ENCODE measurements around the gene CCL1. TPM values are rescaled to one million over a fixed set of nuclear protein-coding genes. Genes with fewer than 3 reads are reported as not detected.

CCL1 gene
- total RNA-seq, 1 donor from 2014 or later: not detected

DNA sequence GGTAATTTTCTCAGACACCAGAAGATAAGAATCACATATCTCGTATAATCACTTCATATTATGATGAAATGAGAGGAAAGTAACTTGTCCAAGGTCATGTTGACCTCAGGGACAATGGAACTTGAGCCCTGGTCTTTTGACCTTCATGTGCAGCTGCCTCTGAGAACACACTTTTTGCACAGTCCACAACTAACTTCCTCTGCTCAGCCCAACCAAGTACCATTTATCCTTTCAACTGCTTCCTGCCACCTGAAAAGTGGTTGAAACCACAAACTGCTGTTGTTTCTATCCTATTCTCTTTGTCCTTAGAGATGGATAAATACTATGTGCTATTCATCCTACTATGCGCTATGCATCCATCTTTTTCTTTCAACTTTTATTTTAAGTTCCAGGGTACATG is 2.3 kb upstream of the CCL1 start:
- FAIRE-seq: no peak
- TF ChIP-seq, protein P1, sequence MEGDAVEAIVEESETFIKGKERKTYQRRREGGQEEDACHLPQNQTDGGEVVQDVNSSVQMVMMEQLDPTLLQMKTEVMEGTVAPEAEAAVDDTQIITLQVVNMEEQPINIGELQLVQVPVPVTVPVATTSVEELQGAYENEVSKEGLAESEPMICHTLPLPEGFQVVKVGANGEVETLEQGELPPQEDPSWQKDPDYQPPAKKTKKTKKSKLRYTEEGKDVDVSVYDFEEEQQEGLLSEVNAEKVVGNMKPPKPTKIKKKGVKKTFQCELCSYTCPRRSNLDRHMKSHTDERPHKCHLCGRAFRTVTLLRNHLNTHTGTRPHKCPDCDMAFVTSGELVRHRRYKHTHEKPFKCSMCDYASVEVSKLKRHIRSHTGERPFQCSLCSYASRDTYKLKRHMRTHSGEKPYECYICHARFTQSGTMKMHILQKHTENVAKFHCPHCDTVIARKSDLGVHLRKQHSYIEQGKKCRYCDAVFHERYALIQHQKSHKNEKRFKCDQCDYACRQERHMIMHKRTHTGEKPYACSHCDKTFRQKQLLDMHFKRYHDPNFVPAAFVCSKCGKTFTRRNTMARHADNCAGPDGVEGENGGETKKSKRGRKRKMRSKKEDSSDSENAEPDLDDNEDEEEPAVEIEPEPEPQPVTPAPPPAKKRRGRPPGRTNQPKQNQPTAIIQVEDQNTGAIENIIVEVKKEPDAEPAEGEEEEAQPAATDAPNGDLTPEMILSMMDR (IDR thresholded peaks at IDR 0.05; ENCODE audit: insufficient read depth, low read length, severe bottlenecking): no peak
- Histone ChIP-seq H3K36me3 (ENCODE audit: control insufficient read depth, insufficient read depth, low read length) (no peaks in the 10 kb centered on the region), H3K27me3 (ENCODE audit: control insufficient read depth, insufficient read depth, low read length) (no peaks in the 10 kb centered on the region), H3K4me3 (ENCODE audit: low read depth, low read length) (no peak overlapping the region)
- no peak for DNase-seq (ENCODE audit: low read depth)

DNA sequence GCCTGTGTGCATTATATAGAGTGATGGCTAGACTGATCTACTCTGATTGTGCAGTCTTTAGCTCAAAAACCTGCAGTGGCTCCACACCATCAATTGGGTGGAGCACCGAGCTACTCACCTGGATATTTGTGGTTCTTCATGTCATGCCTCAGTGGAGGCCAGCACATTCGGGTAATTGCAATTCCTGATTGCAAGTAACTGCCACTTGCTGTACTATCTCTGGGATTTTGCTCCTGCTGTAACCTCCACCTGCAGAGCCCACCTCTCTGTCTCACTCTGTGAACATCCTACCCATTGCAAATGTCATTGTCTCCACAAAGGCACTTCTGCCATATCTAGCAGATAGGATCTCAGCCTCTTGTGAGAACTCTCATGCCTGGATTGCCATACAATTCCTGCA is 1.7 kb upstream of the CCL1 start:
- TF ChIP-seq, protein P1 (IDR thresholded peaks at IDR 0.05; ENCODE audit: insufficient read depth, low read length, severe bottlenecking): no peak
- H3K27me3 ChIP-seq (ENCODE audit: control insufficient read depth, insufficient read depth, low read length): no peaks in the 10 kb centered on the region
- DNase-seq (ENCODE audit: low read depth): no peak
- no peak overlapping the region for H3K4me3 ChIP-seq (ENCODE audit: low read depth, low read length)
- no peaks in the 10 kb centered on the region for H3K36me3 ChIP-seq (ENCODE audit: control insufficient read depth, insufficient read depth, low read length)
- FAIRE-seq: no peak

DNA sequence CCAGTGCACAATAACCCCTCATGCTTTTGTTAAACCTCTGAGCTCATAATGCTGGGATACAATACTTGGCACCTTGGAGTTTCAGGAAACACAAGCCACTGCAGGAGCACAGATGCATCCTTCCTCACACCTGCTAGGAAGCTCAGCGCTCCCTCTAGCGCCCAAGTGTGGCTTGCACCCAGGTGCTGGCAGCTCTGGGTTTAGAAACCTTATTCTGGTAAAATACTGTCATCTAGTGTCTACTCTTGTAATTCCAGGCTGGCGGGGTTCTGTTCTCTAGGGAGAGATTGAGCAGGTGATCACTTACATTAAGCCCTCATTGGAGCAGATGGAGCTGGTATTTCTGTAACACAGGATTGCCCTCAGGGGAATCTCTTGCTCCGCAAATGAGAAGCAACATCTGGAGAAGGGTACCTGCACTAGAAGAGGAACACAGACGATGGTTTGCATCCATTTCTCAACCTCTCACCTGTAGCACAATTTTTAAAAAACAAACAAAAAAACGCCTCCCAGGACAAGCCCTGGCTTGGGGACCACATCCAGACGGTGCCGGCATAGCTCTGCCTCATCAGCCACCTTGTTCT is 1.5 kb downstream of the CCL1 start:
- Histone ChIP-seq H3K27me3 (ENCODE audit: control insufficient read depth, insufficient read depth, low read length) (no peaks in the 10 kb centered on the region), H3K4me3 (ENCODE audit: low read depth, low read length) (no peak overlapping the region), H3K36me3 (ENCODE audit: control insufficient read depth, insufficient read depth, low read length) (no peaks in the 10 kb centered on the region)
- TF ChIP-seq, protein P1 (IDR thresholded peaks at IDR 0.05; ENCODE audit: insufficient read depth, low read length, severe bottlenecking): peak; percentile 99
- FAIRE-seq: peak; percentile 32
- peak; percentile 79 for DNase-seq (ENCODE audit: low read depth)

DNA sequence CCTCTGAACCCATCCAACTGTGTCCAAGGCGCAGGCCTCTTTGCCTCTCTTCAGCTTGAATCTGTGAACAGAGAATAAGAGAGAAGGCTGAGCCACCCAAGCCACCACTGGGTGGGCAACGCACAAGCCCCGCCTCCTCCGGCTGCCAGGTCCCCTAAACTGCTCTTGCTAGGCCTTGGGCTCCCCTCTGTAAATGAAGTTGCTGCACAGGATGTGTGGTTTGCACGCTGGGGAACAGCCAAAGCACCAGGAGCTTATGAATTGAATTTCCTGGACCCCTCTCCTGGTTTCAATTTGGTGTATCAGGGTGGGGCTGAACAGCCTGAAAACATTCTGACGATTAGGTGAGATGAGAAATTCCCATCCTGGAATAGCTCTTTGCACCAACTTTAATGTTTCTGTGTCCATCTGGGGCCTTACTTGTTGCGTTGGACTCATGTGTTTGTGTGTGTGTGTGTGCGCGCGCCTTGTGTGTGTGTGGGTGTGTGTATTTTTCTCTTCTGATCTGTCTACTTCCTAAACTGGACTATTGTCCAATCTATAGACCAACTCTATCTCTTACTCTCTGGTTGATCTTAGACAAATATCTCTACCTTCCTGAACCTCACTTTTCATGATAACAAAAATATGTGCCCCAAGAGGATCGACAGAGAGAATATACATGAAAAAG is 2.3 kb downstream of the CCL1 start:
- FAIRE-seq (no peak), DNase-seq (ENCODE audit: low read depth) (no peak)
- TF ChIP-seq, protein P1 (IDR thresholded peaks at IDR 0.05; ENCODE audit: insufficient read depth, low read length, severe bottlenecking): no peak
- H3K4me3 ChIP-seq (ENCODE audit: low read depth, low read length): no peak overlapping the region
- H3K36me3 ChIP-seq (ENCODE audit: control insufficient read depth, insufficient read depth, low read length): no peaks in the 10 kb centered on the region
- H3K27me3 ChIP-seq (ENCODE audit: control insufficient read depth, insufficient read depth, low read length): no peaks in the 10 kb centered on the region

DNA sequence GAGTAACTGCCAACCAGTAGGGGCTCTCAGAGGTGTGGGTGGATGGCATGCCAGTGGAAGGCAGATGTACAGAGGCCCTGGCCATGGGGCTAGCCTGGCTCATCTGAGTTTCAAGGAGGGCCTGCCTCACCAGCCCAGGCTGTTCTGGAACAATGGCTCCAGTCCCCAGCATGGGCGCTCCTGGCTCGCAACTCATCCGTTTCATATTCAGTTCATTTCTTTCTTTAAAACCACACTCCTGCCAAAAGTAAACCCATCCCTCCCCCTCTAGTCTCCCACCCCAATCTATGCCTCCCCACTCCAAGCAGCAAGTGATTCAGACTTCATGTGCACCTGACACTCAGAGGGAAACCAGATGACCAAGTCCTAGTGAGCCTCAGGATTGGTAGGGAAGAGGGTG is 4.4 kb downstream of the CCL1 start:
- Histone ChIP-seq H3K36me3 (ENCODE audit: control insufficient read depth, insufficient read depth, low read length) (no peaks in the 10 kb centered on the region), H3K4me3 (ENCODE audit: low read depth, low read length) (no peak overlapping the region), H3K27me3 (ENCODE audit: control insufficient read depth, insufficient read depth, low read length) (no peaks in the 10 kb centered on the region)
- DNase-seq (ENCODE audit: low read depth): no peak
- TF ChIP-seq, protein P1 (IDR thresholded peaks at IDR 0.05; ENCODE audit: insufficient read depth, low read length, severe bottlenecking): no peak
- no peak for FAIRE-seq

DNA sequence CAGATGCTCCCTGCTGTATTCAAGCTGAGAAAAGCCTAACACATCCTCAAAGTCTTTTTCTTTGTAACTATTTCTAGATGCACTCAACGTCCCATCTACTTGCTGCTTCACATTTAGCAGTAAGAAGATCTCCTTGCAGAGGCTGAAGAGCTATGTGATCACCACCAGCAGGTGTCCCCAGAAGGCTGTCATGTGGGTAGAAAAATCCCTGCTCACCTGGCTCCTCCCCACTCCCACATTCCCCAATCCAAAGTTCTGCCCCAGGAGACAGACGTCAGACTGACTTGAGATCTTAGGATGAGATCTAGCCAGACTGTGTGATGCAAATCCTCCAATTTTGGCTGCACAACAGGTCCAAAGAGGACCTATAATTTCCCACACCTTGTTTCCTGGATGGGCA is 5.6 kb downstream of the CCL1 start:
- no peak for FAIRE-seq
- TF ChIP-seq, protein P1 (IDR thresholded peaks at IDR 0.05; ENCODE audit: insufficient read depth, low read length, severe bottlenecking): no peak

More for the DNA sequence above, 5.6 kb downstream of the CCL1 start:
- DNase-seq (ENCODE audit: low read depth): no peak
- Histone ChIP-seq H3K36me3 (ENCODE audit: control insufficient read depth, insufficient read depth, low read length) (no peaks in the 10 kb centered on the region), H3K27me3 (ENCODE audit: control insufficient read depth, insufficient read depth, low read length) (no peaks in the 10 kb centered on the region), H3K4me3 (ENCODE audit: low read depth, low read length) (no peak overlapping the region)

Measured in bronchial epithelial cell (primary cell).